HG02678 (cell line): ENCODE data around the gene ZNF710.

Experiments
- ATAC-seq: cut with Tn5 transposase; IDR thresholded peaks from one replicate; pipeline ENCODE4 v1.9.1; 2021; ENCODE audit warnings: mild to moderate bottlenecking, moderate library complexity; ENCODE audit not compliant: unreplicated experiment

The ZNF710 gene

DNA sequence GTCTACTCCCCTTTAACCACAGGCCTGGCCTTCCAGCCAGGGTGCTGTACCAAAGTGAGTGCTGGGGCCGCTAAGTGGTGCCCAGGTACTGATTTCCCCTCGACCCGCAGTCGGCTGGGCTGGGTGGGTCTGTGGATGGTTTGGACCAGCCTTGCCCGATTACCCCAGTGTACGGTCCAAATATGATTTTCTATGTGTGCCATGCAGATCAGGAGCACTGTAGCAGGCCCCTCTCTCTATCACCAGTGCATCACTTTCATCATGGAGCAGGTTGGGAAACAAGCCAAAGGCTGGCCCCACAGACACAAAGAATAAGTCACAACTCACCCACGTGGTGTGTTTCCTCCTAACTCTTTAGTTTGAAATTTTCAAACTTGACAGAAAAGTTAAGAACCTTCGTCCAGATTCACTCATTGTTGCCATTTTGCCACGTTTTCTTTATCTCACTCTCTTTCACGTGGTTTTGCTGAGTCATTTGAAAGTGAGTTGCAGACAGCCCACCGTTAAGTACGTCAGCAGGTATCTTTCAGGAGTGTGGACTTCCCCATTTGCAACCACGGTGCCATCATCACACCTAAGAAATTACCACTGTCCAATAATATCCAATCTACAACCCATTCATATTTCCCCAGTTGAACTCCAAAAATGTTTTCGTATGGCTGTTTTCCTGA lies 37.0 kb downstream of the ZNF710 start:
- peak; percentile 76 for ATAC-seq

DNA sequence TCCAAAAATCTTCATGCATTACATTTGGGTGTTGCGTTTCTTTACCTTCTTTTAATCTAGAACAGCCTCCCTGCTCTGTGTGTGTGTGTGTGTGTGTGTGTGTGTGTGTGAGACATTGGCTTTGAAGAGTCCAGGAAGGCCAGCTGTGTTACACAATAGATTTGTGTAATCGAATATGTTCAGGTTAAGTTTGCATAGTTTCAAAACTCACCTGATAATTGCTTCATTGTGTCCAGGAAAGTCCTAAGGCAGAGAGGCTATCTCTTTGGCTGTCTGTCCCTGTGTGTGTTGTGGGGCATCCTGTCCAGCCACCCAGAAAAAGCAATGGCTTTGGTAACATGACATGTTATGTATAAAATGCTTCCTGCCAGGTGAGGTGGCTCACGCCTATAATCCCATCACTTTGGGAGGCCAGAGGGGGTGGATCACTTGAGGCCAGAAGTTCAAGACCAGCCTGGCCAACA lies 37.5 kb downstream of the ZNF710 start:
- no peak for ATAC-seq

DNA sequence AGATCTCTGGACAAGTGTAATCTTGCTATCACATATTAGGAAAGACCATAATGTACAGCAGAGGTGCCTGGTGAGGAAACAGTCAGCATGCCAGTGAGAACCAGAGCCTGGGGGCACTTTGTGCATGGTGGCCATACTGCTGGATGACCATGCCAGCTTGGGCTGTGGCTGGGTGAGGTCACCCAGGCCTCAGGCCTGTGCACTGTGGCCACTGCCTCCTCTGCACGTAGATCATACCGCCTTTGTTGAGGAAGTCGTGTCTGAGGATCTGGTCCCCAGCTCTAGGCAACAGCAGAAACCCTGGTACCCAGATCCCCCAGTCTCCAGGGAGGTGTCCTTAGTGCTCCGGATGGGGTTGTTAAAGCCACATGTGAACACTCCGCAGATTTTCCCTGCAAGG lies 38.9 kb downstream of the ZNF710 start:
- ATAC-seq, result no peak

DNA sequence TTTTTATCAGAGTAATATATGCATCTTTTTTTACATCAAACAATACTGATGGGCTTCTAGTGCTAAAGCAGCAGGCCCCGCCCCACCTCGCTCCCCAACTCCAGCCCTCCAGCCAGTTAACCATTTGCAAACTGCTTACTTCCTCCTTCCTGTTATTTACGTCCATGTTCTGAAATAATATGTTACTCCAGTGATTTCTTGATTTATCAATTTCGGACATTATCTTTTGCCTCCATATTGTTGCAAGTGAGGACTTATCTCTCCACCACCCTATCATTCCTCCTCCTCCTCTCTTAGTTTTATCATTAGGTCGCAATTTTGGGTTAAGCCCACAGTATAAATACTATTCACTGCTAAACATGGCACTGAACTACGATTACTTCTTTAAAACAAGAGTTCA lies 39.5 kb downstream of the ZNF710 start:
- ATAC-seq, result no peak

DNA sequence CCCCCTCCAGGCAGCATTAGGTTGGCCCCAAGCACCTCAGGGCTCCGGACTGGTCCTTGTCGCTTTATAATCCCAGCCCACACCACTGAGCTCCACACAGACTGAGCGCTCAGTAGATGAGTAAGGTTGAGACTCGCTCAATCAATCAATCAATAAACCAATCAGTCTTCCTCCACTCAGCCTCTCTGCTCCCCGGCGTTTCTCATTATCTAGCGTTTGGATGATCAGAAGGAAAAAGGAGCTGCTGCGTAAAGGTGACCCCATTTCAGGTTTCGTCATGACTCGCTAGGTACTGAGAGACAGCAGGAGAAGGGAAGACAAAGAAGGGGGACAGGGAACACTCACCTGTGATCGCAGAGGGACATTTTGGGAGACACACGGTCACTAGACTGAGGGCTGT lies 41.2 kb downstream of the ZNF710 start:
- ATAC-seq, result no peak

DNA sequence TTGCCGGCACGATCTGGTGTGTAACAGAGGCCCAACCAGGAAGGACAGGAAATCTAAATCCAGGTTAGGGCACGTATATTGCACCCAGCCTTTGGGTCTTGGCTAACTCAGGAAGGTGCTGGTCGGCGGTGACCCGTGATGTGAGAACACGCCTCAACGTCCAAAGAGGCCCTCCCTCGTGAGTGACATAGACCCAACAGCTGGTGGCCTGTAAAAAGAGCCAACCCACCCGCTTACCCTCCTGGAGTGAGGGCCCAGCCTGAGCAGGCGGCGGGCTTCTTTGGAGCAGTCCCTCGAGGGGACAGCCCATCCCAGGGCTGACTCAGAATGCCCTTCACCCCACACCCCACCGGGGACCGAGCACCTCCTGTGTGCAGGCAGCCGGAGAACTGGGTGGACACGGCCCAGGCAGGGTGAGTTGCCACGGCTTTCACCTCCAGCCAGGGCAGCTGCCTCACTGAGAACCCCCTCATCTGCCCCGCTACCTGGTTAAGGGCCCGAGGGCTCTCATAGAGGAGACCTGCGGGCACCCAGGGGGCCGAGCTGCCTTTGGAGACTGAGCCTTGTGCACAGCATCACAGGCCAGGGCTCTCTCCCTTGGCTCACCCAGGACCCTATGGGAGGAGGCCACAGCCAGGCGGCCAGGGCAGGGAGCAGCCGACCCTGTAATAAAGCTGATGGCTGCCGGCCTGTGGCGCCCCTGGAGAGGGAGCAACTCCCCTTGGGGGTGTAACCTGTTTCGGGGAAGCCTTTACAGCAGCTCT lies 41.8 kb downstream of the ZNF710 start:
- ATAC-seq, result no peak

DNA sequence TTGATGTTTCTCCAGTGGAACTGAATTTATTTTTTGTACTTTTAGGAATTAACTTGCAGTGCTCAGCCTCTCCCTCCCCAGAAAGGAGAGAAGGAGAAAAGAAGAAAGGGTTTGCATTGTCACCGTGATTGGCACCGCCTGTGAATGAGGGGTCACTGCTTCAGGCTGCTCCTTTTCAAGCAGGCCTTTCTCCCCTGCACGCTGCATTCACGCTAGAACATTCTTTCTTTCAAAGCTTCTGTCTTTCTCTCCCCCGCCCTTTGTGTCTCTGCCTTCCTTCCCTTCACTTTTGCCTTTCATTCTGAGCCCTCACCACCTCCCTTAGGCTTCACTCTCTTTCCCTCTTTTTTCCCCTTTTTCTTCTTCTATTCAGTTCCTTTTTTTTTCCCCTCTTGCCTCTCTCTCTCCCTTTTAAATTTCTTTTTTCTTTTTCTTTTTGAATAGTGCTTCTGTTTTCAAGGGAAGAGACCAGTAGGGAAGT lies 42.4 kb downstream of the ZNF710 start:
- ATAC-seq, result no peak

DNA sequence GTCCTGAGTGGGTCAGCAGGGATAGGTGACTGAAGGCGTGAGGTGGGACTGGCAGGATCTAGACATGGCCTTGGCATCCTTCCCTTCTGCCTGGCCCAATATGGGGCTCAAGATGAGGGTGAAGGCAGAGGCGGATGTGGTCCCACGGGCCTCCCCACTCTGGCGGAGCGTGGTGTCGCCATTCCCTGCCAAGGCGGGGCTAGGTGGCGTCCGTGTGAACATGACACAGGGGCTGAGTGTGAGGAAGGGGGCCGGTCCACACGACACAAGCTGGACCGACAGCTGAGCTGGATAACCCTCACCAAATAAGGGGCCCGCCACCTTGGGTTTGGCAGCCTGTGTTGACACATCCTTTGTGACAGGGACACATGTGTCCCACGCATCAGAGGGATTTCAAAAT lies 43.1 kb downstream of the ZNF710 start:
- ATAC-seq, result no peak

DNA sequence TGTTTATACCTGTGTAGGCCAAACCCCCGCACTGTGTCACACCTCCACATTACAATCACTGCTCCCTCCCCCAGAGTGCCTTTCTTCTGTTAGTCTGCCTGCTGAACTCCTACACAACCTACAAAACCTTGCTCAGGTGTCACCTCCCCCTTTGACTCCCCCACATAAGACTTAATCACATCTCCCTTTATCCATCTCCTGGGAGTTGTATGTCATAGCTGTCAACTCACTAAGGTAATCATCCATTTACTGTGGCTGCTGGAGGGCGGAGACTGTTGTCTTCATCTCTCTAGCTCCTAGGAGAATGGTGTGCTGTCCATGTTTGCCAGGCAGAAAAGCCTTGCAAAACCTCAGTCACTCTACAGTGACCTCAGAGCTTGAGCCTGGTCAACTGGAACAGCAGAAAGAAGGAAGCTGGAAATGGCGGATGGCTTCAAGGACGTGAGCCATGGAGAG lies 43.8 kb downstream of the ZNF710 start:
- ATAC-seq, result no peak

DNA sequence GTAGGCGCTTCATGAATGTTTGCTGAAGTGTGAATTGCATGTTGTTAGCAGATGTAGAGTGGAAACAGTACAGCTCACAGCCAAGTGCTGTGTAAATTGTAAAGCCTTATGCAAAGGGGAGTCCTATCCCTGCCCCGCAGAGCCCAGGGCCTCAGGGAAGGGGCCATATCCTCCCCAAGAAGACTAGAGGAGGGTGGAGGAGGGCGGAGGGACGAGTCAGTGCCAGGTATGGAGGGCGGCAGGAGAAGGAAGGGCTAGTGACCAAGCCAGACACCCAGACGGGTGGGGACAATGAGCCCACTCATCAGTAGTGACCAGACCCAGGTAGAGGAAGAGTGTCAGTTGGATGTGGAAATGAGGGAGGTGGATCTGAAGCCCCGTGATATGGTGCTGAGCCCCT lies 45.2 kb downstream of the ZNF710 start:
- no peak for ATAC-seq

DNA sequence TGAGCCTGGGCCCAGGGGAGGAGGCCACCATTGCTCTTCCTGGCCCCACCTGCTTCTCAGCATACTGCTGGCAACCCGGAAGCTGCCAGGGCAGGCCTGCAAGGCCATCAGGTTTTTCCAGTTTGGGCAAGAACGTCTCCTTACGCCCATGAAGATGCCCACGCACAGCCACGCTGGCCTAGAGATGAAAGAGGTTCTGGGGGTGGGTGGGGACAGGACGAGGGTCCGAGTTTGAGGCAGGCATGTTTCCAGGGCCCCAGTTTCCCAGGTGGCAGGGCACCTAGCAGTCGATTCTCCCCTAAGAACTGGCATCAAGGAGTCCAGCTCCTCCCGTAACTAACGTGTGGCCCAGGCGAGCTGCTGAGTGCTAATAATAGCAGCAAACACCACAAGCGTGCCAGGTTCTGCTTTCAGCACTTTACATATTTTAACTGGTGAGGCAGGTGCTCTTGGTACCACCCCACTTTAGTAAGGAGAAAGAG lies 45.8 kb downstream of the ZNF710 start:
- peak; percentile 69 for ATAC-seq

DNA sequence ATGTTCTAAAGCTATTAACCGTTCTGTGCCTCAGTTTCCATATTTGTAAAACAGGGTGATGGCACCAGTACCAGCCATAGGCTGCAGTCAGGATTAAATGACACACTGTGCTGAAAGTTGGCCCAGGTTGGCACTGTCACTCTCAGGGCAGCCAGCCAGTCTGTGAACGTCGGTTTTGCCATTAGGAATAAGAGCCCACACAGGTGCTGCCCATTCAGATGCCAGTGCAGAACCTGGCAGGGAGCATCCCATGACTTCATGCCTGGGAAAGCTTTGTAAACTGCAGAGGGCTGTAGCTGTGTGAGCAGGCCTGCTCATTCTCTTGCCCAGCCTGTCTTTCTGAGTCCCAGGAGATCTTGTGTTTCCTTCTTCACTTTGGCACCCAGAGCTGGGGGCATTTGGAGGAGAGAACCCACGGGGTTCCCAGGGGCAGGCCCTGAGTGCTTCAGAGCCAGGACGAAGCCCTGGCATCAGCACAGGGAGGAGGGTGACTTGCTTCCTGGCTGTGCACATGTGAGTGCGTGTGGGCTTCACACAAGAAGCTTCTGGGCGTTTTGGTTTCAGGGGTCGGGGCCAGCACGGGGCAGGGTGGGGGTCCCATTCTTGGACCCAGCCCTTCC lies 46.9 kb downstream of the ZNF710 start:
- no peak for ATAC-seq

DNA sequence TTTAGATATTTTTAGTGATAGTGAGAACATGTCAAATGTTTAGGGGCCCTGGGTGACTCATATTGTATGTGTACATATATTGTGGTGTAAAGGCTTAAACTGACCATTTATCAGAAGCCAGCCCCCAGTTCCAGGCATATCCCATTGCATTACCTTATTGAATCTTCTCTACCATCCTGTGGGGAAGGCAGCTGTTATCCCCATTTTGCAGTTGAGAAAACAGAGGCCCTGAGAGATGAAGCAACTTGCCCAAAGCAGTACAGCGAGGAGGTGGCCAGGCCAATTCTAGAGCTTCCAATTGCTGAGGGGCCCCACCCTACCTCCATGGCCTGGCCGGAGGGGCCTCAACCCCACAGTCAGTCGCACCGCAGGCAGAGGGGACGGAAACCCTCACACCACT lies 47.9 kb downstream of the ZNF710 start:
- ATAC-seq, result no peak

DNA sequence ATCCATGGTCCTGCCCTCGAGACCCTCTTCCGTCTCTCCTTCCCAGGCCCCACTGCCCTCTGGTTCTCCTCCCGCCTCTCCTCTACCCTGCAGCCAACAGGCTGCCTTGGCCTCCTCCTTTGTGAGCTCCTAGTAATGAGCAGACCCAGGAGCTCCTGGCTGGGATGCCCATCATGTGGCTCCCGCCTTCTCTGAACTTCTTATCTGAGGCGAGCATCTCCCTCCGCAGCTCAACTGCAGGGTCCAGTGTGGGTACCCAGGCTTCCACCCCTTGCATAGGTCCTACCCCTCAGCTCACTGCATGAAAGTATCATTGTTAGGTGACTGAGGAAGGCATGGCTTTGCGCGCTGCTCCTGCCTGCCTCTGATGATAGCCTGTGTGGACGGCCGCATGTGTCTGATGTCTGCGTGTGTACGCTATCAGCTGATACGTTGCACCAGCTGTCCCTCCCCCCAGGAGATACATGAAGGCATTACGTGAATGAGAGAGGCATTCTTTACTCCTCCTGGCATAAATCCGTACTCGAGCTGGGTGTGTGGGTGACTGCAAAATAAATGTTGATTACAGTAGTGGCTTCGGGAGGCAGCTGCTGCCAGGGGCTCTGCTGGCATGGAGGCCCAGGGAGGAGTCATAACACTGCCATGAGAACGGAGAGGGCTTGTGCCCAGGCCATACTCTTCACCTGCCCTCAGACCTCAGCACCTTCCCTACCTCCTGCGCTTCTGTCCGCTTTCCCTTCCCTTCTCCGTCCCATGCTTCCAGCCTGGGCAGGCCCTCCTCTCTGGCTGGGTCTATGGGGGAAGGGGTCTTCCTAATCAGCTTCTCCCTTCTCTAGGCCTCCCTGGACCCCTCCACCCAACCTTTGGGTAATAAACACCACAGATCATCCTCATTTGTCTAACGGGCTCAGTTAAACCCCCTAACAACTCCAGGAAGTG lies 48.8 kb downstream of the ZNF710 start:
- ATAC-seq, result no peak

DNA sequence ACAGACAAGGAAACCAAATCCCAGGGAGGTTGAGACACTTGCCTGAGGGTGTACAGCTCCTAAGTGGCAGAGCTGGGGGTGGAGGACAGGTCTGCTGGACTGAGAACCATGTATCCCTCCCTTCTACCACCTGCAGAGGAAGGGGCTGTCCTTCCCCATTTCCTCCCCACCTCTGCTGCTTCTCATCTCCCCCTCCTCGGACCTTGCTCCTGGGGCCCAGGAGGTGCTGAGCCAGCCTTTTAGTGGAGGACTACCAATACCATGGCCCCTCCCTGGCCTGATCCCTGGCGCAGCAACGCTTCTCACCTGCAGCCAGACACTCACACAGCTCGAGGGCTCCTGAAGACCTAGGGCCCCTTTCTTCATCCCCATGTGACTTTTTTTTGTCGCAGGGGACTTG lies 50.8 kb downstream of the ZNF710 start:
- ATAC-seq, result no peak

DNA sequence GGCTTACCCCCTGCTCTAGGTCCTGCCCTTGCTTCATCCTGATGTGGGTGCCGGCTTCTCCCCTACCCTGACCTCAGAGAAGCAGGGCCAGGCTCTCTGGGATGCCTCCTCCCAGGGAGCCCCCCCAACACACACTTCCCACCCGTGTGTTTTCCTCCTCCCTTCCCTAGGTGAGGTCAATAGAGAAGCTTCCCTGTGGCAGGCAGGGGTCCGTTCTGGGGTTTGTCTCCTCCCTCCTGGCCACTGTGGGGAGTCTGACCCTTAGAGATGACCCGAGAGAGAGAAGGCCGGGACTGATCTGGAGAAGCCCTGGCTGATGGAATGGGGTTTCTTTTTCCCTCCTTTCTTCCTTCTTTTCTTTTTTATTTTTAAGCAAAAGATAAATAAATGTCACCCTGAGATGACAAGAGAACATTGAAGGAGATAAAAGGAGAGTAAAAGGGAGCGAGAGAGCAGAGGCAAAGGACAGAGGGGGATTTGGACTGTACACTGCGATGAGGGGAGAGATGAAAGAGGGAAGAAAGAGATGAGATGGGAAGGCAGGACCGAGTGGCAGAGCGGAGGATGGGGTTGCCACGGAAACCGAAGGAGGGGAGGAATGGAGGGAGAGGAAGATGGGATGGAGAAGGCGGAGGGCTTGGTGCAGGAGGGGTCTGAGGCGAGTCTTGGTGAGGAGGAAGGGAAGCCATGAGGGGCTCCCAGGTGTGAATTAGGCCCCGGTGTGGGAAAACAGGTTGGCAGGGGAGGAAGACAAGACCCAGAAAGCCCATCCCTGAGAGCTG lies 52.8 kb downstream of the ZNF710 start:
- ATAC-seq, result no peak

DNA sequence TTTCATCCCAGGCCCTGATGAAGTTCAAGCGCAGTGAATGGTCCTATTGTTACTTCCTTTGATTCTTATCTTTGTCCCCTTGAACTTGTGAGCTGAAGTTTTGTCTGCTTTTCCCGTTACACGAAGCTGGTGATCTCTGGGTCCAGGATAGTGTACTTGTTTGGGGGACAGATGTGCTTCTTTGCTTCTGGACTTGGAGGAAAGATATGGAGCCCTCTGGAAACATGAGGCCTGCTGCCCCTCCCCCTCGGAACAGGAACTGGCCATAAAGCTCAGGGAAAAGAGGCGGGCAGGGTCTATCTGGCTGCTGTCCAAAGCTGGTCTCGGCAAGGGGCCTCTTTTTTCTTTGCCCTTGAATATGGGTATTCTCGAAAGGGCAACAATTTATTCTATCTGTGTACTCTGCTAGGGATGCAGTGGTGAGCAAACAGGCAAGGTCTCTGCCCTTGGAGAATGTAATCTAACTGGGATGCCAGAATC lies 53.5 kb downstream of the ZNF710 start:
- no peak for ATAC-seq

DNA sequence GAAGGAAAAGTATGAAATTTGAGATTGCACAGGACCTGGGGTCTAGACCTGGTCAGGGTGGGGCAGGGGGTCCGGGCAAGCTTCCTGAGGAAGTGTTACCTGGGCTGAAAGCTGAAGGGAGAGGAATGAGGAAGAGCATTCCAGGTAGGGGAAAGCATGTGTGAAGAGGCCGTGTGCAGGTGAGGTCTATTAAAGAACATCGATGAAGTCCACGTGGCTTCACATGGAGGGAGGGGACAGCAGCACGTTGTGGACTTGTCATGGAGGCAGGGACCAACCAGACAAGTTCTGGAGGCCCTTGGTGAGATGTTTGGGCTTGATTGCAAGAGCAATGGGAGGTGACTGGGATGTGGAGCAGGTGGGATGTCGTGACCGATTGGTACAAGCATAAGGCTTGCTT lies 54.1 kb downstream of the ZNF710 start:
- no peak for ATAC-seq

DNA sequence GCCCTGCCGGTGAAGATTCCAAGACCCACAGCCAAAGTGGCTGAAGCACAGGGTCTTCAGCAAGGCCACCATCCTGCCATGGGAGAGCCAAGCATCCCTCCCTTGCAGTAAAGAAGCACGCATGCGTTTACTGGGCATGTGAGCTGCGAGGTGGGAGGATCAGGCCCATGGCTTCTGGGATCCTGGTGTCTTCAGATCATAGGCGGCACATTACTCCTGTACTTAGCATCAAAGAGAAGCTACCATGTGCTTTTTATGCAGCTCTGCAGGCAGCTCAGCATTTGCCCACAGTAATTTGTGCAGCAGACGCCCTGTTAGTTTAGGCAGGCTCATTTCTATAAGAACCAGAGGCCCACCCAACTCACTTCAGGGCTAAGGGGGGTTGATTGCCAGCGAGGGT lies 55.4 kb downstream of the ZNF710 start:
- no peak for ATAC-seq

DNA sequence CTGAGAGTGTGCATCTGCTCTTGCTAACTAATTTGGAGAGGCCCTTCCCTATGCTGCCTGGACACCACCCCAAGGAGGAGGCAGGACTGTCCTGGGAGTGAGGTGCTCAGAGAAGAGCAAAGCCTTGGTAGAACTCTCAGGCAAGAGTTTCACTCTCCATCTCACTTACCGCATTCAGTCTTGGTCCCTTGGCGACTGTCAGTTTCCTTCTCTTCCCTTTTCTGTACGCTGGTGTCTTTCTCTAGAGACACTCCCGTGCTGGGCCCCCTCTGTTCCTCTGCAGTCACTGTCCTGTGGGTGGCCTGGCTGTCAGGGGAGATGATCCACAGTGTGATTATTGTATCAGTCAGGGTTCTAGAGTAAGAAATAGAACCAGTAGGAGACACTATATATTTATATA lies 57.2 kb downstream of the ZNF710 start:
- ATAC-seq, result no peak
